HepG2 (cell line): ENCODE measurements around the gene GSTA1. TPM values are rescaled to one million over a fixed set of nuclear protein-coding genes. Genes with fewer than 3 reads are reported as not detected.
"Not testable (repeated sequence)": the region's sequence is repeated elsewhere in the genome, so short reads cannot be mapped to it uniquely, and the experiment has no call there.

Experiments used
- ATAC-seq: fragments of 200-7000 bp; cut with Tn5 transposase; 3 replicates; pipeline ENCODE4 v1.9.1; 2020; ENCODE audit warnings: mild to moderate bottlenecking, moderate library complexity
- BruUV-seq: library from RNA; stranded (reverse); fragments of 400-500 nt; replicated peaks from 2 replicates; lab custom pipeline; 2021; lab: Mats Ljungman, UMichigan
- CTCF ChIA-PET: fragments of 300-600 bp; formaldehyde crosslinking; extraction: SDS; loops from one replicate; lab custom pipeline; 2021; ENCODE audit warnings: low total read pairs, inconsistent platforms, low intra/inter-chr PET ratio; lab: Yijun Ruan, JAX
- POLR2A ChIA-PET: fragments of 350-600 bp; sonication (Branson Sonifier 250); formaldehyde crosslinking; loops from one replicate; lab custom pipeline; 2020; ENCODE audit warnings: antibody characterized with exemption, inconsistent platforms; lab: Yijun Ruan, JAX
- DNase-seq: peaks from one replicate; pipeline ENCODE4 v3.0.0-alpha.2; 2015; ENCODE audit warnings: low spot score
- FAIRE-seq: peaks from 3 replicates; lab custom pipeline; 2011; peaks lifted over from hg19 to GRCh38; lab: Jason Lieb, UNC
- H2AFZ ChIP-seq: one replicate; pipeline ENCODE4 v1.6.1; 2011; ENCODE audit warnings: low read length, inconsistent platforms
- H3K27ac ChIP-seq: fragments of 300-600 bp; 3 replicates; pipeline ENCODE4 v1.8.0; 2011; ENCODE audit warnings: mixed run types, mild to moderate bottlenecking, mixed read lengths, low read length, inconsistent platforms; ENCODE audit not compliant: insufficient read depth; ENCODE audit errors: extremely low read length
- H3K27me3 ChIP-seq, 2 experiments: fragments of 200-600 bp in 1 of 2; 2 replicates in 1 of 2; 3 replicates in 1 of 2; pipeline versions ENCODE4 v1.6.0 to v1.8.0; 2011; ENCODE audit warnings: low read length in 2 of 2, mild to moderate bottlenecking in 2 of 2, moderate library complexity in 2 of 2, inconsistent platforms in 1 of 2; ENCODE audit not compliant: insufficient read depth in 2 of 2, control insufficient read depth in 1 of 2
- H3K36me3 ChIP-seq, 2 experiments: fragments of 200-600 bp in 1 of 2; replicated peaks in 1 of 2; 2 replicates in 1 of 2; 3 replicates in 1 of 2; pipeline versions ENCODE4 v1.5.1 to v1.8.0; 2011; ENCODE audit warnings: low read length in 2 of 2, inconsistent platforms in 1 of 2; ENCODE audit not compliant: insufficient read depth in 2 of 2, control insufficient read depth in 1 of 2
- H3K4me1 ChIP-seq: 2 replicates; pipeline ENCODE4 v1.5.1; 2012; ENCODE audit warnings: low read length, inconsistent platforms; ENCODE audit not compliant: insufficient read depth
- H3K4me2 ChIP-seq: 2 replicates; pipeline ENCODE4 v1.6.0; 2011; ENCODE audit warnings: low read depth, low read length, inconsistent platforms
- H3K4me3 ChIP-seq, 3 experiments: fragments of 200-600 bp in 1 of 3; sonication (generic), shearing (Covaris generic) in 1 of 3; replicated peaks in 1 of 3; 2 replicates each; pipeline ENCODE4 v1.5.1; 2011 to 2016; ENCODE audit warnings: low read length in 3 of 3, inconsistent platforms in 2 of 3, low read depth in 2 of 3, mild to moderate bottlenecking in 2 of 3, control low read depth in 1 of 3, mixed read lengths in 1 of 3; ENCODE audit not compliant: insufficient read depth in 1 of 3
- H3K79me2 ChIP-seq: one replicate; pipeline ENCODE4 v1.6.1; 2011; ENCODE audit warnings: low read length, inconsistent platforms; ENCODE audit not compliant: insufficient read depth
- H3K9ac ChIP-seq: 2 replicates; pipeline ENCODE4 v1.6.0; 2011; ENCODE audit warnings: mild to moderate bottlenecking, low read depth, low read length, inconsistent platforms; ENCODE audit not compliant: insufficient read depth
- H3K9me3 ChIP-seq: 2 replicates; pipeline ENCODE4 v1.5.1; 2012; ENCODE audit warnings: mild to moderate bottlenecking, low read length
- H4K20me1 ChIP-seq: 2 replicates; pipeline ENCODE4 v1.6.0; 2011; ENCODE audit warnings: inconsistent platforms, mild to moderate bottlenecking, low read length, moderate library complexity; ENCODE audit not compliant: insufficient read depth
- CC2D1A ChIP-seq: sonication (generic); formaldehyde crosslinking; IDR thresholded peaks from 2 replicates; pipeline ENCODE4 v1.8.1; 2023; ENCODE audit warnings: mild to moderate bottlenecking, missing genetic modification reagents
- DMAP1 ChIP-seq: IDR thresholded peaks from 2 replicates; pipeline ENCODE4 v1.6.1; 2016
- DMTF1 ChIP-seq: sonication (generic); formaldehyde crosslinking; IDR thresholded peaks from 2 replicates; pipeline ENCODE4 v1.4.0; 2020; ENCODE audit warnings: mild to moderate bottlenecking, missing genetic modification reagents
- FOXA3 ChIP-seq: IDR thresholded peaks from 2 replicates; pipeline ENCODE4 v1.6.1; 2016; ENCODE audit warnings: missing genetic modification reagents, missing compliant biosample characterization
- HMG20B ChIP-seq: conservative IDR thresholded peaks from 2 replicates; pipeline ENCODE4 v1.6.1; 2016; ENCODE audit warnings: missing genetic modification reagents, missing compliant biosample characterization
- MBNL3 ChIP-seq: fragments of 250-450 bp; sonication (Bioruptor Pico); conservative IDR thresholded peaks from 2 replicates; pipeline ENCODE4 v1.8.0; 2022; ENCODE audit warnings: mild to moderate bottlenecking, inconsistent platforms
- NCOA1 ChIP-seq: sonication (generic); formaldehyde crosslinking; IDR thresholded peaks from 2 replicates; pipeline ENCODE4 v1.9.0; 2021; ENCODE audit warnings: missing genetic modification reagents
- NCOA2 ChIP-seq: sonication (generic); formaldehyde crosslinking; IDR thresholded peaks from 2 replicates; pipeline ENCODE4 v1.8.0; 2022; ENCODE audit warnings: inconsistent platforms
- NFIC ChIP-seq: IDR thresholded peaks from 2 replicates; pipeline ENCODE4 v1.6.1; 2012; ENCODE audit warnings: mild to moderate bottlenecking, low read length, inconsistent platforms
- SMAD3 ChIP-seq: sonication (generic); formaldehyde crosslinking; IDR thresholded peaks from 2 replicates; pipeline ENCODE4 v1.4.0; 2020; ENCODE audit warnings: missing genetic modification reagents
- YEATS2 ChIP-seq: sonication (generic); formaldehyde crosslinking; IDR thresholded peaks from 2 replicates; pipeline ENCODE4 v1.4.0; 2020; ENCODE audit warnings: missing genetic modification reagents, borderline replicate concordance
- ZNF670 ChIP-seq: sonication (generic); formaldehyde crosslinking; IDR thresholded peaks from 2 replicates; pipeline ENCODE4 v1.8.0; 2022; ENCODE audit warnings: mild to moderate bottlenecking, missing genetic modification reagents, borderline replicate concordance
- ZSCAN29 ChIP-seq: sonication (generic); formaldehyde crosslinking; conservative IDR thresholded peaks from 2 replicates; pipeline ENCODE4 v1.4.0; 2020; ENCODE audit warnings: mild to moderate bottlenecking, missing genetic modification reagents
- WGBS: methylation state at CpG from one replicate; pipeline ENCODE4 v1.1.6; 2017; ENCODE audit warnings: low lambda C conversion rate; 5-methylcytosine and 5-hydroxymethylcytosine counted together
- in situ Hi-C: cut with HindIII; loops from 2 replicates; pipeline ENCODE4 v1.10.0; 2017; ENCODE audit warnings: low pct_unique_long_range_greater_than_20kb; ENCODE audit not compliant: extremely low pct_ligation_motif_present
- intact Hi-C: fragments of 100-400 bp; cut with micrococcal nuclease; formaldehyde crosslinking; loops from one replicate; pipeline ENCODE4 v1.10.0; 2022; ENCODE audit not compliant: unreplicated experiment
- polyA plus RNA-seq, 8 experiments: library from polyadenylated mRNA; depleted of rRNA in 3 of 8; stranded (reverse) in 7 of 8; unstranded in 1 of 8; fragments of >200 nt; fragmentation: Illumina TruSeq in 4 of 8; extraction: Trizol in 4 of 8; gene quantifications; 2 replicates each; pipeline versions ENCODE4 v1.2.1 to v1.2.3, GENCODE V29; 2011 to 2016; ENCODE audit warnings: low read depth in 4 of 8, missing spikeins in 1 of 8, mixed read lengths in 1 of 8; ENCODE audit not compliant: insufficient read depth in 1 of 8
- total RNA-seq, 5 experiments: library from RNA; depleted of rRNA; stranded (reverse); fragments of >200 nt; fragmentation: Illumina TruSeq; extraction: Trizol; gene quantifications; 2 replicates each; pipeline ENCODE4 v1.2.3, GENCODE V29; 2016; ENCODE audit warnings: low read depth in 1 of 5
- TF ChIP-seq, protein P1 (sequence below), 2 experiments: sonication (generic) in 1 of 2; formaldehyde crosslinking in 1 of 2; IDR thresholded peaks; 2 replicates each; pipeline versions ENCODE4 v1.4.0 to v1.6.1; 2016 to 2020; ENCODE audit warnings: borderline replicate concordance in 1 of 2, low read depth in 1 of 2, mild to moderate bottlenecking in 1 of 2, missing genetic modification reagents in 1 of 2
- TF ChIP-seq, protein P2 (sequence below): sonication (generic); formaldehyde crosslinking; IDR thresholded peaks from 2 replicates; pipeline ENCODE4 v1.5.1; 2020; ENCODE audit warnings: mild to moderate bottlenecking, moderate library complexity, missing genetic modification reagents

Gene GSTA1
- total and polyA plus RNA-seq, 2 of the 13 experiments (the other 11 are each of a cell fraction or from before 2014, with no cell fraction given): 6.2 to 282 TPM

DNA sequence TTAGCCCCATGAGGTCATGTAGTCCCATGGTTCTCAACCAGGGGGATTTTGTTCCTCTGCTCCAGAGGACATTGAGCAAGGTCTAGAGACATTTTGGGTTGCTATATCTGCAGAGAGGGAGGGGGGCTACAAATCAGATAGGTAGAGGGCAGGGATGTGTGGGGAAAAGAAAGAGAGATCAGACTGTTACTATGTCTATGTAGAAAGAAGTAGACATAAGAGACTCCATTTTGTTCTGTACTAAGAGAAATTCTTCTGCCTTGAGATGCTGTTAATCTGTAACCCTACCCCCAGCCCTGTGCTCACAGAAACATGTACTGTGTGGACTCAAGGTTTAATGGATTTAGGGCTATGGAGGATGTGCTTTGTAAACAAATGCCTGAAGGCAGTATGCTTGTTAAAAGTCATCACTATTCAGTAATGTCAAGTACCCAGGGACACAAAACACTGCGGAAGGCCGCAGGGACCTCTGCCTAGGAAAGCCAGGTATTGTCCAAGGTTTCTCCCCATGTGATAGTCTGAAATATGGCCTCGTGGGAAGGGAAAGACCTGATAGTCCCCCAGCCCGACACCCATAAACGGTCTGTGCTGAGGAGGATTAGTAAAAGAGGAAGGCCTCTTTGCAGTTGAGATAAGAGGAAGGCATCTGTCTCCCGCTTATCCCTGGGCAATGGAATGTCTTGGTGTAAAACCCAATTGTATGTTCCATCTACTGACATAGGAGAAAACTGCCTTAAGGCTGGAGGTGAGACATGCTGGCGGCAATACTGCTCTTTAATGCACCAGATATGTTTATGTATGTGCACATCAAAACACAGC is 41.7 kb downstream of the GSTA1 start:
- intact Hi-C loops: loop anchor here (5.0 kb wide), 1 partner anchor 35 kb away; no protein-coding TSS in a partner anchor
- BruUV-seq, H3K4me3 ChIP-seq, H3K79me2 ChIP-seq, H3K9ac ChIP-seq, CTCF ChIA-PET, H3K36me3 ChIP-seq, H3K27me3 ChIP-seq, H4K20me1 ChIP-seq, in situ Hi-C loops, H3K9me3 ChIP-seq, FAIRE-seq, POLR2A ChIA-PET, H2AFZ ChIP-seq: not testable (repeated sequence)
- Histone ChIP-seq H3K4me2 (peak overlapping the region; percentile 37), H3K27ac (peak overlapping the region; percentile 50), H3K4me1 (peaks cover 46% of the 10 kb centered on the region)
- WGBS: 32% methylated on average over 7 of the region's 7 CpGs
- DNase-seq (peak; percentile 82), ATAC-seq (peak; percentile 81)
- TF ChIP-seq, protein P1, sequence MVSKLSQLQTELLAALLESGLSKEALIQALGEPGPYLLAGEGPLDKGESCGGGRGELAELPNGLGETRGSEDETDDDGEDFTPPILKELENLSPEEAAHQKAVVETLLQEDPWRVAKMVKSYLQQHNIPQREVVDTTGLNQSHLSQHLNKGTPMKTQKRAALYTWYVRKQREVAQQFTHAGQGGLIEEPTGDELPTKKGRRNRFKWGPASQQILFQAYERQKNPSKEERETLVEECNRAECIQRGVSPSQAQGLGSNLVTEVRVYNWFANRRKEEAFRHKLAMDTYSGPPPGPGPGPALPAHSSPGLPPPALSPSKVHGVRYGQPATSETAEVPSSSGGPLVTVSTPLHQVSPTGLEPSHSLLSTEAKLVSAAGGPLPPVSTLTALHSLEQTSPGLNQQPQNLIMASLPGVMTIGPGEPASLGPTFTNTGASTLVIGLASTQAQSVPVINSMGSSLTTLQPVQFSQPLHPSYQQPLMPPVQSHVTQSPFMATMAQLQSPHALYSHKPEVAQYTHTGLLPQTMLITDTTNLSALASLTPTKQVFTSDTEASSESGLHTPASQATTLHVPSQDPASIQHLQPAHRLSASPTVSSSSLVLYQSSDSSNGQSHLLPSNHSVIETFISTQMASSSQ (IDR thresholded peaks at IDR 0.05; ENCODE audit: low read depth): peak; percentile 78
- TF ChIP-seq, protein P1 (CRISPR knock-in tag; IDR thresholded peaks at IDR 0.05; ENCODE audit: borderline replicate concordance): peak; percentile 92; the same call in 1 of the 2 replicates
- TF ChIP-seq ZNF670 (peak; percentile 61; the same call in 1 of the 2 replicates), DMAP1 (peak; percentile 33; the same call in 1 of the 2 replicates), HMG20B (0 out of 2 replicates have a peak, but pooled peaks have one; percentile 46), NCOA2 (CRISPR knock-in tag) (peak; percentile 72), NFIC (peak; percentile 26; the same call in 1 of the 2 replicates), CC2D1A (CRISPR knock-in tag) (0 out of 2 replicates have a peak, but pooled peaks have one; percentile 48), NCOA1 (CRISPR knock-in tag) (0 out of 2 replicates have a peak, but pooled peaks have one; percentile 52), FOXA3 (CRISPR knock-in tag) (peak; percentile 92), ZSCAN29 (CRISPR knock-in tag) (peak; percentile 75; the same call in 1 of the 2 replicates), SMAD3 (CRISPR knock-in tag) (0 out of 2 replicates have a peak, but pooled peaks have one; percentile 10), MBNL3 (CRISPR knock-in tag) (peak; percentile 74; the same call in 1 of the 2 replicates), DMTF1 (CRISPR knock-in tag) (0 out of 2 replicates have a peak, but pooled peaks have one; percentile 32), YEATS2 (CRISPR knock-in tag) (peak; percentile 54; the same call in 1 of the 2 replicates)
- TF ChIP-seq, protein P2, sequence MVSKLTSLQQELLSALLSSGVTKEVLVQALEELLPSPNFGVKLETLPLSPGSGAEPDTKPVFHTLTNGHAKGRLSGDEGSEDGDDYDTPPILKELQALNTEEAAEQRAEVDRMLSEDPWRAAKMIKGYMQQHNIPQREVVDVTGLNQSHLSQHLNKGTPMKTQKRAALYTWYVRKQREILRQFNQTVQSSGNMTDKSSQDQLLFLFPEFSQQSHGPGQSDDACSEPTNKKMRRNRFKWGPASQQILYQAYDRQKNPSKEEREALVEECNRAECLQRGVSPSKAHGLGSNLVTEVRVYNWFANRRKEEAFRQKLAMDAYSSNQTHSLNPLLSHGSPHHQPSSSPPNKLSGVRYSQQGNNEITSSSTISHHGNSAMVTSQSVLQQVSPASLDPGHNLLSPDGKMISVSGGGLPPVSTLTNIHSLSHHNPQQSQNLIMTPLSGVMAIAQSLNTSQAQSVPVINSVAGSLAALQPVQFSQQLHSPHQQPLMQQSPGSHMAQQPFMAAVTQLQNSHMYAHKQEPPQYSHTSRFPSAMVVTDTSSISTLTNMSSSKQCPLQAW (CRISPR knock-in tag): peak; percentile 97
